ENCODE data around the gene MCUB.

- TF ChIP-seq CTCF (IDR thresholded peaks at IDR 0.05) (no peak), POLR2A (IDR thresholded peaks at IDR 0.05) (no peak)
These were observed 123.7 kb downstream of the MCUB start for GRCh38 chr4:109683621-109684253.
